A673 (cell line): ENCODE data around the gene SLC15A1.
A peak's percentile ranks its signal among the peaks of the same experiment; 100 is the strongest.

Experiments used
- CTCF ChIP-seq: fragments of 300-800, 200-600 bp; sonication (generic); conservative IDR thresholded peaks from 2 replicates; pipeline ENCODE4 v1.5.1; 2017; ENCODE audit warnings: low read depth, mild to moderate bottlenecking, antibody characterized with exemption, low read length, moderate library complexity, mixed read lengths
- EZH2 ChIP-seq: fragments of 200-600 bp; sonication (generic); IDR thresholded peaks from 2 replicates; pipeline ENCODE4 v1.6.1; 2017; ENCODE audit warnings: borderline replicate concordance, low read depth, mild to moderate bottlenecking, mixed read lengths, antibody characterized with exemption, low read length; ENCODE audit not compliant: poor library complexity, severe bottlenecking

GRCh38 chr13:98653463-98653985 is 98.9 kb downstream of the SLC15A1 start:
- TF ChIP-seq CTCF = peak; percentile 92
- no peak for TF ChIP-seq EZH2
